Breast epithelium (tissue), 4 donors: Measurements from ENCODE around the gene CSNK1G1. TPM values are rescaled to one million over a fixed set of nuclear protein-coding genes. Genes with fewer than 3 reads are reported as not detected.
"Not testable (repeated sequence)": the region's sequence is repeated elsewhere in the genome, so short reads cannot be mapped to it uniquely, and the experiment has no call there.

ENCODE experiments used
- DNase-seq, 2 donors: peaks; one replicate each; pipeline ENCODE4 v3.0.0-alpha.2; 2019; ENCODE audit warnings: low spot score in 2 of 2
- H3K27ac ChIP-seq, 2 donors: fragments of 200-600 bp; sonication (generic) in 1 of 2; one replicate each; pipeline ENCODE4 v1.5.1; 2016 to 2019; ENCODE audit warnings: mild to moderate bottlenecking in 1 of 2
- H3K27me3 ChIP-seq, 2 donors: fragments of 200-600 bp; sonication (generic) in 1 of 2; one replicate each; pipeline versions ENCODE4 v1.5.1 to v1.6.0; 2017 to 2019; ENCODE audit warnings: control low read depth in 1 of 2, mild to moderate bottlenecking in 1 of 2
- H3K36me3 ChIP-seq: fragments of 200-600 bp; one replicate; pipeline ENCODE4 v1.5.1; 2019
- H3K4me1 ChIP-seq, 2 donors: fragments of 200-600 bp; sonication (generic); one replicate each; pipeline ENCODE4 v1.5.1; 2016 to 2019; ENCODE audit warnings: control low read depth in 1 of 2
- H3K4me3 ChIP-seq, 3 donors: fragments of 200-600 bp; sonication (generic); 1 replicate in 2 of 3; 2 replicates in 1 of 3; pipeline ENCODE4 v1.5.1; 2016 to 2019; ENCODE audit warnings: mild to moderate bottlenecking in 3 of 3, moderate library complexity in 2 of 3
- H3K9me3 ChIP-seq, 2 donors: fragments of 200-600 bp; sonication (generic) in 1 of 2; one replicate each; pipeline ENCODE4 v1.5.1; 2016 to 2019; ENCODE audit warnings: control low read depth in 1 of 2
- CTCF ChIP-seq, 3 donors: fragments of 450-650 bp; IDR thresholded peaks; one replicate each; pipeline ENCODE4 v1.5.1; 2016 to 2017; ENCODE audit warnings: antibody characterized with exemption in 3 of 3, mild to moderate bottlenecking in 3 of 3, moderate library complexity in 3 of 3
- POLR2A ChIP-seq: fragments of 450-650 bp; IDR thresholded peaks from one replicate; pipeline ENCODE4 v1.6.1; 2016; ENCODE audit warnings: antibody characterized with exemption, mild to moderate bottlenecking, moderate library complexity
- POLR2AphosphoS5 ChIP-seq, 3 donors: sonication (generic); formaldehyde crosslinking; IDR thresholded peaks; one replicate each; pipeline ENCODE4 v1.6.1; 2017; ENCODE audit warnings: antibody characterized with exemption in 3 of 3
- intact Hi-C: fragments of 100-400 bp; cut with DNase I; formaldehyde crosslinking; loops from one replicate; pipeline ENCODE4 v1.15.1; 2023; ENCODE audit warnings: low total_unique reads
- total RNA-seq, 3 donors: library from RNA; depleted of rRNA; stranded (reverse); fragments of >200 nt; gene quantifications; one replicate each; pipeline ENCODE4 v1.1.0, GENCODE V29; 2016

Gene CSNK1G1
- total RNA-seq, 3 donors from 2014 or later = 12.6 to 37.7 (median 31.2) TPM

GRCh38 chr15:64379216-64379960 lies 23.4 kb upstream of the CSNK1G1 start:
- H3K27ac ChIP-seq = no peak overlapping the region
- TF ChIP-seq POLR2A = no peak
- TF ChIP-seq CTCF (IDR thresholded peaks at IDR 0.05) = no peak
- no peak for DNase-seq
- no peak overlapping the region for H3K4me3 ChIP-seq
- no peaks in the 10 kb centered on the region for H3K27me3 ChIP-seq
- intact Hi-C loops = no loop called here
- H3K36me3 ChIP-seq = no peaks in the 10 kb centered on the region
- H3K9me3 ChIP-seq = no peaks in the 10 kb centered on the region
- H3K4me1 ChIP-seq = no peaks in the 10 kb centered on the region

- no peak for DNase-seq
- intact Hi-C loops = no loop called here
Observed at GRCh38 chr15:64373360-64373759, 17.4 kb upstream of the CSNK1G1 start.

DNA sequence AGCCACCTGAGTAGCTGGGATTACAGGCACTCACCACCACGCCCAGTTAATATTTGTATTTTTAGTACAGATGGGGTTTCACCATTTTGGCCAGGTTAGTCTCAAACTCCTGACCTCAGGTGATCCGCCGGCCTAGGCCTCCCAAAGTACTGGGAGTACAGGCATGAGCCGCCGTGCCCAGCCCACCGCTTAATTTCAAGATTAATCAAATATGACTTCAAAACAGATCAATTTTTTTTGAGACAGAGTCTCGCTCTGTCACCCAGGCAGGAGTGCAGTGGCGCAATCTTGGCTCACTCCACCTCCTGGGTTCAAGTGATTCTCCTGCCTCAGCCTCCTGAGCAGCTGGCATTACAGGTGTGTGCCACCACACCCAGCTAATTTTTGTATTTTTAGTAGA lies 15.4 kb upstream of the CSNK1G1 start:
- H3K27me3 ChIP-seq, H3K4me1 ChIP-seq: not testable (repeated sequence)

More at GRCh38 chr15:64373360-64373759, 17.4 kb upstream of the CSNK1G1 start:
- Histone ChIP-seq H3K4me1 (no peaks in the 10 kb centered on the region), H3K36me3 (no peaks in the 10 kb centered on the region), H3K9me3 (no peaks in the 10 kb centered on the region), H3K4me3 (no peak overlapping the region), H3K27me3 (no peaks in the 10 kb centered on the region), H3K27ac (no peak overlapping the region)
- TF ChIP-seq POLR2A (no peak), POLR2AphosphoS5 (IDR thresholded peaks at IDR 0.05) (no peak), CTCF (IDR thresholded peaks at IDR 0.05) (no peak)

DNA sequence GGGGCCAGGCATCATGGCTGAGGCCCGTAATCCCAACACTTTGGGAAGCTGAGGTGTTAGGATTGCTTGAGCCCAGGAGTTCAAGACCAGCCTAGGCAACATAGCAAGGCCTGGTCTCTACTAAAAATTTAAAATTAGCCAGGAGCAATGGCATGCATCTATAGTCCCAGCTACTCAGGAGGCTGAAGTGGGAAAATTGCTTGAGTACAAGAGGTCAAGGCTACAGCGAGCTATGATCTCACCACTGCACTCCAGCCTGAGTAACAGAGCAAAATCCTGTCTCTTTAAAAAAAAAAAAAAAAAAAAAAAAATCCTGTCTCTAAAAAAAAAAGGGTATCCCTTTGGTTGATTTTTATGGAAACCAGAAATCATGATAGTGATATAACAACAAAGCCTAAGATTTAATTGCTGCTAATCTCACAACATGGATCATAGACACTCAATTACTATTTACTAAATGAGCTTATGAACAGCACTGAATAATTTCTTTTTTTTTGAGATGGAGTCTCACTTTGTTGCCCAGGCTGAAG lies 13.2 kb upstream of the CSNK1G1 start:
- intact Hi-C loops = no loop called here

More for the DNA sequence above, 15.4 kb upstream of the CSNK1G1 start:
- intact Hi-C loops, H3K36me3 ChIP-seq, H3K9me3 ChIP-seq, DNase-seq, H3K27ac ChIP-seq, H3K4me3 ChIP-seq: not testable (repeated sequence)

GRCh38 chr15:64361259-64361658 lies 5.3 kb upstream of the CSNK1G1 start:
- Histone ChIP-seq H3K27ac (no peak overlapping the region), H3K27me3 (no peaks in the 10 kb centered on the region), H3K4me1 (no peaks in the 10 kb centered on the region), H3K36me3 (no peaks in the 10 kb centered on the region), H3K9me3 (no peaks in the 10 kb centered on the region), H3K4me3 (no peak overlapping the region)
- TF ChIP-seq CTCF (IDR thresholded peaks at IDR 0.05) (no peak), POLR2A (no peak), POLR2AphosphoS5 (IDR thresholded peaks at IDR 0.05) (no peak)
- DNase-seq = no peak
- intact Hi-C loops = no loop called here

More for the DNA sequence above, 13.2 kb upstream of the CSNK1G1 start:
- H3K9me3 ChIP-seq = no peaks in the 10 kb centered on the region
- no peaks in the 10 kb centered on the region for H3K27me3 ChIP-seq
- no peaks in the 10 kb centered on the region for H3K4me1 ChIP-seq
- no peak overlapping the region for H3K27ac ChIP-seq
- H3K36me3 ChIP-seq = no peaks in the 10 kb centered on the region
- DNase-seq = no peak
- TF ChIP-seq POLR2AphosphoS5 (IDR thresholded peaks at IDR 0.05) (no peak), POLR2A (no peak), CTCF (IDR thresholded peaks at IDR 0.05) (no peak)
- no peak overlapping the region for H3K4me3 ChIP-seq
